Activated naive CD8-positive, alpha-beta T cell treated with anti-CD3 and anti-CD28 coated beads, Interleukin-2, amount 10 ng/mL, durations not matched to agents 7 days and 5 days (primary cell): ENCODE results near the gene CHD3. TPM values are rescaled to one million over a fixed set of nuclear protein-coding genes. Genes with fewer than 3 reads are reported as not detected.

Experiments used
- ATAC-seq: fragments of 150-1000 bp; cut with Tn5 transposase; one replicate; pipeline ENCODE4 v1.10.0; 2021; ENCODE audit warnings: low read depth, moderate library complexity
- POLR2A ChIA-PET: fragments of 350-600 bp; sonication (Branson Sonifier 250); formaldehyde crosslinking; loops from one replicate; lab custom pipeline; 2021; ENCODE audit warnings: antibody characterized with exemption; lab: Charles Lee
- DNase-seq: peaks from one replicate; pipeline ENCODE4 v3.0.0; 2021
- H3K27ac Mint-ChIP-seq: one replicate; pipeline ENCODE4 v1.8.0; 2022; ENCODE audit warnings: mild to moderate bottlenecking, mixed read lengths
- H3K27me3 Mint-ChIP-seq: one replicate; pipeline ENCODE4 v1.8.0; 2022; ENCODE audit warnings: mild to moderate bottlenecking, moderate library complexity, mixed read lengths
- H3K36me3 Mint-ChIP-seq: one replicate; pipeline ENCODE4 v1.8.0; 2021; ENCODE audit warnings: mild to moderate bottlenecking, mixed read lengths
- H3K4me1 Mint-ChIP-seq: one replicate; pipeline ENCODE4 v1.8.0; 2021; ENCODE audit warnings: mixed read lengths
- H3K4me3 Mint-ChIP-seq: one replicate; pipeline ENCODE4 v1.8.0; 2022; ENCODE audit warnings: mild to moderate bottlenecking, moderate library complexity, mixed read lengths
- H3K9me3 Mint-ChIP-seq: one replicate; pipeline ENCODE4 v1.8.0; 2021; ENCODE audit warnings: mixed read lengths
- total RNA-seq, 2 experiments: library from RNA; stranded (reverse); gene quantifications; one replicate each; pipeline ENCODE4 v1.2.3, GENCODE V29; 2021

CHD3 gene
- total RNA-seq, 2 experiments from 2014 or later: 194 to 199 TPM

GRCh38 chr17:7852919-7853690 is 35.5 kb upstream of the CHD3 start:
- Mint-ChIP-seq H3K4me1 (peaks cover 18% of the 10 kb centered on the region), H3K4me3 (no peak overlapping the region), H3K27me3 (no peaks in the 10 kb centered on the region), H3K27ac (no peak overlapping the region), H3K9me3 (no peaks in the 10 kb centered on the region), H3K36me3 (no peaks in the 10 kb centered on the region)
- DNase-seq (peak; percentile 38), ATAC-seq (no peak)
- POLR2A ChIA-PET: no interaction called here

- Mint-ChIP-seq H3K9me3 (no peaks in the 10 kb centered on the region), H3K4me3 (peak overlapping the region; percentile 22), H3K36me3 (no peaks in the 10 kb centered on the region), H3K4me1 (peaks cover 21% of the 10 kb centered on the region), H3K27ac (peak overlapping the region; percentile 30), H3K27me3 (no peaks in the 10 kb centered on the region)
- DNase-seq: no peak
- POLR2A ChIA-PET: no interaction called here
- ATAC-seq: no peak
Observed at GRCh38 chr17:7853691-7854038, 34.9 kb upstream of the CHD3 start.

- no peaks in the 10 kb centered on the region for H3K9me3 Mint-ChIP-seq
- H3K4me3 Mint-ChIP-seq: no peak overlapping the region
- H3K27me3 Mint-ChIP-seq: no peaks in the 10 kb centered on the region
- POLR2A ChIA-PET: no interaction called here
- H3K27ac Mint-ChIP-seq: peak overlapping the region; percentile 30
- peaks cover 26% of the 10 kb centered on the region for H3K4me1 Mint-ChIP-seq
- H3K36me3 Mint-ChIP-seq: no peaks in the 10 kb centered on the region
- no peak for ATAC-seq
- no peak for DNase-seq
Observed at GRCh38 chr17:7854078-7854777, 34.4 kb upstream of the CHD3 start.

- no peak for ATAC-seq
- Mint-ChIP-seq H3K4me3 (peak within 1 kb of the TSS; percentile 22), H3K9me3 (no peaks in the 10 kb centered on the region), H3K27ac (peak within 1 kb of the TSS; percentile 30), H3K27me3 (no peaks in the 10 kb centered on the region), H3K36me3 (no peaks in the 10 kb centered on the region), H3K4me1 (peaks cover 29% of the 10 kb centered on the region)
- no peak for DNase-seq
- POLR2A ChIA-PET: interaction anchor here (0.6 kb wide), 2 partner anchors 10 to 308 kb away, joined by 4 to 8 read pairs; no protein-coding TSS in a partner anchor
Observed at GRCh38 chr17:7854851-7855659, 33.5 kb upstream of the CHD3 start, which contains the start of gene TMEM88. TSS of gene TMEM88 (plus strand) at chr17:7855066. CDS start at chr17:7855075, 9 bp downstream.

GRCh38 chr17:7855660-7856010 is 33.0 kb upstream of the CHD3 start:
- no peak for DNase-seq
- Mint-ChIP-seq H3K27ac (no peak overlapping the region), H3K4me3 (no peak overlapping the region), H3K36me3 (no peaks in the 10 kb centered on the region), H3K27me3 (no peaks in the 10 kb centered on the region), H3K4me1 (peaks cover 29% of the 10 kb centered on the region), H3K9me3 (no peaks in the 10 kb centered on the region)
- ATAC-seq: no peak
- POLR2A ChIA-PET: interaction anchor here (0.5 to 1.6 kb wide), 4 partner anchors 9 to 392 kb away, joined by 3 to 8 read pairs (median 4); partner anchors contain the start of gene CTC1

- Mint-ChIP-seq H3K27me3 (no peaks in the 10 kb centered on the region), H3K4me1 (peaks cover 26% of the 10 kb centered on the region), H3K4me3 (no peak overlapping the region), H3K9me3 (no peaks in the 10 kb centered on the region), H3K27ac (no peak overlapping the region), H3K36me3 (no peaks in the 10 kb centered on the region)
- peak; percentile 45 for DNase-seq
- ATAC-seq: no peak
- POLR2A ChIA-PET: interaction anchor here (0.5 to 1.7 kb wide), 12 partner anchors 9 to 392 kb away, joined by 3 to 21 read pairs (median 6); partner anchors contain the start of genes AURKB, CNTROB, CTC1 and KDM6B
Observed at GRCh38 chr17:7856011-7856810, 32.4 kb upstream of the CHD3 start.

- peak; percentile 94 for DNase-seq
- Mint-ChIP-seq H3K36me3 (peaks cover 4% of the 10 kb centered on the region), H3K9me3 (no peaks in the 10 kb centered on the region), H3K4me1 (peaks cover 25% of the 10 kb centered on the region), H3K27ac (no peak within 1 kb of the TSS), H3K27me3 (no peaks in the 10 kb centered on the region), H3K4me3 (no peak within 1 kb of the TSS)
- ATAC-seq: peak; percentile 87
- POLR2A ChIA-PET: interaction anchor here (0.5 to 1.7 kb wide), 19 partner anchors 11 to 353 kb away, joined by 3 to 21 read pairs (median 4); partner anchors contain the start of genes AURKB, CNTROB, KDM6B and RNF227
Observed at GRCh38 chr17:7856811-7857712, 31.5 kb upstream of the CHD3 start, which contains the start of gene NAA38. TSS of gene NAA38 (minus strand) at chr17:7857559. CDS start at chr17:7857463, 96 bp downstream.

GRCh38 chr17:7857713-7858521 is 30.7 kb upstream of the CHD3 start, which contains the start of gene CYB5D1:
TSS of gene CYB5D1 (plus strand) at chr17:7858003. CDS start at chr17:7858135, 132 bp downstream.
- POLR2A ChIA-PET: interaction anchor here (0.6 to 1.7 kb wide), 13 partner anchors 11 to 315 kb away, joined by 3 to 21 read pairs (median 4); partner anchors contain the start of genes CNTROB, KDM6B and TRAPPC1
- H3K36me3 Mint-ChIP-seq: peaks cover 7% of the 10 kb centered on the region
- no peak within 1 kb of the TSS for H3K4me3 Mint-ChIP-seq
- H3K4me1 Mint-ChIP-seq: peaks cover 26% of the 10 kb centered on the region
- H3K9me3 Mint-ChIP-seq: no peaks in the 10 kb centered on the region
- H3K27ac Mint-ChIP-seq: no peak within 1 kb of the TSS
- peak; percentile 85 for DNase-seq
- H3K27me3 Mint-ChIP-seq: no peaks in the 10 kb centered on the region
- peak; percentile 42 for ATAC-seq

GRCh38 chr17:7858522-7858810 is 30.1 kb upstream of the CHD3 start:
- H3K27ac Mint-ChIP-seq: no peak overlapping the region
- POLR2A ChIA-PET: no interaction called here

GRCh38 chr17:7859028-7859427 is 29.6 kb upstream of the CHD3 start:
- Mint-ChIP-seq H3K4me3 (no peak overlapping the region), H3K27me3 (no peaks in the 10 kb centered on the region), H3K27ac (no peak overlapping the region), H3K4me1 (peaks cover 26% of the 10 kb centered on the region), H3K36me3 (peaks cover 7% of the 10 kb centered on the region), H3K9me3 (no peaks in the 10 kb centered on the region)
- DNase-seq (no peak), ATAC-seq (no peak)
- POLR2A ChIA-PET: no interaction called here

More at GRCh38 chr17:7858522-7858810, 30.1 kb upstream of the CHD3 start:
- DNase-seq (peak; percentile 36), ATAC-seq (no peak)
- no peak overlapping the region for H3K4me3 Mint-ChIP-seq
- no peaks in the 10 kb centered on the region for H3K9me3 Mint-ChIP-seq
- no peaks in the 10 kb centered on the region for H3K27me3 Mint-ChIP-seq
- H3K4me1 Mint-ChIP-seq: peaks cover 26% of the 10 kb centered on the region
- peaks cover 7% of the 10 kb centered on the region for H3K36me3 Mint-ChIP-seq
